Measurements from ENCODE around the gene KANK4.

The KANK4 gene

DNA sequence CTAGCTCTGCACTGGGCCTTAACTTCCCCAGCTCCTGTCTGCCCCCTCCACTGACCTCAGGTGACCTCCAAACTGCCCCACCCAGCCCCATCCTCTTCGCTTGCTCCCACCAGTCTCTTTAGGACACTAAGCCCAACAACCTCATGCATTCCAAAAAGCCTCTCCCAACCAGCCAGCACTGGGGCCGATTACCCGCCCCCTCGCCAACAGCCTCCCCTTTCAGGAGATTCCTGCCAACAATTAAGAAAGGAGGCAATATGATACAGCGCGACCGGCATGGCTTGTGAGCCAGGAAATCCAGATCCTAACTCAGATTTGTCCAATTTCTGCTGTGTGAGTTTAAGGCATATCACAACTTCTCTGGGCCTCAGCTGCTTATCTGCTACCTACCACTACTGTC lies 14.7 kb downstream of the KANK4 start:
- DNase-seq = no peak

DNA sequence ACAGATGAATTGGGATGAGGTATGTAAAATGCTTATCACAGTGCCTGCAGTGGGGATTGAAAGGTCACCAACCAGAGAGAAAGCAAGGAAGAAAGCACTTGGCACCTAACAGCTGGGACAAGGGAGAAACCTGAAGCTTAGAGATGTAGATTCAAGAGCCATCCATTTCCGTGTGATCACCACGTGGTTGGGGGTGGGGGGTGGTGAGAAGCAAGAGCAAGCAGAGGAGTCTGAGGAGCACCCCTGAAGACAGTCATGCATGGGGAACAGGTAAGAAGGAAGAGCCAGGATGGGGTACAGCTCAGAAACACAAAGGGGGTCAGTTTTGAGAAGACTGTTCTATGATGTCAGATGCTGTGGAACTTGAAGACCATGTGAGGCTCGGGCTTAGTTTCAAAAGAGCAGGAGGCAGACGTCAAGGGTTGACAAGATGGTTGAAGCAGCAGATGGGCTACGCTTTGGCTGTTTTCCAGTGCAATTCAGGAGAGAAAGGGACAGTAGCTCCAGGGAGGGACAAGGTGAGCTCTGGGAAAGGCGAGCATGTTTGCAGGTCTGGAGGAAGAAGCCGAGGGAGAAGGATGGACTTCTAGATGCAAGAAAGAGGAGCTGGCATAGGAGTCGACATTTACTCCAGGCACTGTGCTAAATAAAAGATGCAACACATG lies 17.4 kb downstream of the KANK4 start:
- DNase-seq = no peak

DNA sequence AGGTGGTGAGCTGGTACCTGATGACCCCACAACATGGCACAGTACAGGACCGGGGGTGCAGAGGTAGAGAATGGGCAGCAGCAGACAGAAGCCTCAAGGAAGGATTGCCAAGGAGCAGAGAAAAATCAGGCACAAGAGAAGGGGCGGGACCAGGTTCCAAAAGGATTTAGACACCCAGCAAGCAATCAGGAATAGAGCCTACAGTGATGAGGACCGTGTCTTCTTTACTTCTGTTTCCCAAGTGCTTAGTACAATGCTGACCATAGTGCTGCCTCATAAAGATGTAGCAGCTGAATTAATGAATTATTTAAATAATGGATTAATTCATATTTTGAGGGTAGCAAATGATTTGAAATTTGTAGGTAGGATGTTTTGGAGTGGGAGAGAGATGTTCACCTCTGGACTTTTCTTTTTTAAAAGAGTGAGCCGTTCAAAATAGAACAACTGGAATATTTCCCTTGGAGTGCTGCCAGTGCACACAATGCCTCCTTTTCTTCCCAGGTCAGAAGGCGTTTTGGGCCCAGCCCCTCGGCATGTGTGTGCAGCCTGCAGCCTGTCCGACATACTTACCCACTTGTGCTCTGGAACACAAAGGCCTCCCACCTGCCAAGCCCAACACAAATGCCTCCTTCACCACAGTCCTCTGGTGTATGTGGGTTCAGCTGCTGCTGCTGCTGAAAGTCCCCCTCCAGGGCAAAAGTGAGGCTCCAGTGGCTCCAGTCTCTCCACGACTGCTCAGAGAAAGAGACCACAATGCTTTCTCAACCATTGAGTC lies 19.6 kb downstream of the KANK4 start:
- DNase-seq = no peak

DNA sequence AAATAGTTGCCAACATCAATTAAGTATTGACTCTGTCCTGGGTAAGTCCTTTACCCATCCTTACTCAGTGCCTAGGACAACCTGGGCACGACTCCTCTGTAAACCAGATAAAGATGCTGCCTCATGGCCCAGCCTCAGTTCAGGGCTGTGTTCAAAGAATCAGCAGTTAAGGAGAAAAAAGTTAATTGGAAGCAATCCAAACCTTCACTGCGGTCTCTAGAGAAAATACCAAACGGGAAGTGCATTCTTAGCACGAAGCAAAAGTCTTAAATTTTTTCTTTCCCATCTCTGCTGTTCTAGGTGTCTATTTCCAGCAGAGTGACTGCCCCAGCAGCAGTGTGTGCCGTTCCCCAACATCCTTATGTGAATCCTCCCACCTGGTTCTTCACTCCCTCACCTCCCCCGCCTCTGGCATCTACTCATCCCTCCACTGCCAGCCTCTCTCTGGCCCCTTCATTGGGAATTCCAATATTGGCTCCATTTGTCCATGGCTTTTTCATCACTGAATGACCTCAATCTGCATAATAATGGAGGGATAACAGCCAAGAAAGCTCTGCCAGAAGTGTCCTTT lies 23.2 kb downstream of the KANK4 start:
- no peak for DNase-seq

DNA sequence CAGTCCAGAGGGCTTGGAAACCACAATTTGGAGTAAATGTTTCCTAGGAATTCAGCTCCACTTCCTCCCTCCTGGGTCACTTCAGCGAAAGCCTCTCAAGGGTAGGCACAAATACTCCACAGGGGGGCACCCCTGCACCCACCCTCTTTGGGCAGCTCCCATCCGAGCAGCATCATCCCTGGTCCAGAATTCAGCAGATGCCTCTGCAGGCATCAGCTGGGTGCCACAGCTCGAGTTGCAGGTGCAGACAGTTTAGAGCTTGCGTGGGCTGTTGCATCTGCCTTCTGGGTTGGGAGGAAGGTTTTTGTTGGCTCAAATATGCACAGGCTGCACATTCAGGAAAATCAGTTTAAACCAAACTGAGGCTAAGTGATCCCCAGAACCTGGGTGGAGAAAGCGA lies 25.0 kb downstream of the KANK4 start:
- no peak for DNase-seq

DNA sequence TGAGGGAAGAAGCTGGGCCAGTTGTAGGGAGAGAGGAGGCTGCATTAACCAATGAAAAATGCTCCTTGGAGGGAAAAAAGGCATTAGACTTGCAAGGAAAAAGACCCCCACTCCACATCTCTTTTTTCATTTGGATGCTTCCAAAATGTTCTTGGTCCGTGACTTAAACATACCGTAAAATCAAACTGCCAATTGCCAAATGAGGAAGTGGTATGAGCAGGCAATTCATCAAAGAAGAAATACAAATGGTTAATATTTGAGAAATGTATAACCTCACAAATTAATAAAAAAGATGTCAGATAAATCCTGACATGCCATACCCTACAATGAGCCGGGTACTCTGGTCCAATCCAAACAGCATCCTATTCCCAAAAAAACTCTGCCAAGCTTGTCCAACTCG lies 30.6 kb downstream of the KANK4 start:
- DNase-seq = no peak

DNA sequence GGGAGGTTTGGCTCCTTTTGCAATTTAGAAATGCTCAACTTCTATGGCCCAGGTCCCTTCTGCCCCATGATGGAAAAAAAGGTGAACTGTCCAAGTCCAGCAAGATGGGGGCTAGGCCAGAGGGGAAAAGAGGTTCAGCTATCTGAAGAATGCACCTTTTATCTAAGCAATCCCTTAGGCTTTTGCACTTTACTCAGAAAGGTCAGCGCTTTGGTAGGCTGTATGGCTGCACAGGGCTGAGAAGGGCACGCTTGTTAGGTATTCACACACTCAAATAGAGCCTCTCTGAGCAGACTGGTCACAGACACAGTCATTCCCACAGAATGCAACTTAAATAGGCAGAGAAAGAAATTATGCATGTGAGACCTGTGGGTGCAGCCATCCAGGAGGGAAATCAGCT lies 31.0 kb downstream of the KANK4 start:
- no peak for DNase-seq

DNA sequence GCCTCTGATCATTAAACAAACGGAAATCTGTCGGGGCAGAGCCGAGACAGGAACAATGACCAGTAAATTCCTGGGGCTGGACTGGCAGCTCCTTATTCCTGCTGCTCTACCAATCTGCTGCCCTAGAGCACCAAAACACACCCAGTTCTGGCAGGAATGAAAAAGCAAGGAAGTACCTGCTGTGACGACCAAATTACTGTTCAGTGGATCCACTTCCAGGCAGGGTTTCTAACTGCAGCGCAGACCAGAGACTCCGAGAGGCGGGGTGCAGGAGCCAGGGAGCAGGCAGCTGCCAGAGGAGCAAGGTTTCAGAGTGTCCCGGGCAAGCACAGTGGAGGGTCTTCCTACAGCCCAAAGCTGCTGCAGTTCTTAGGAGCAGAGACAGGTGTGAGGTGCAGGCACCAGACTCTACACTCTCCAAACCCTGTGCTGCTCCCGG lies 32.4 kb downstream of the KANK4 start:
- DNase-seq = no peak

GRCh38 chr1:62285984-62286785 lies 33.0 kb downstream of the KANK4 start:
- no peak for DNase-seq

DNA sequence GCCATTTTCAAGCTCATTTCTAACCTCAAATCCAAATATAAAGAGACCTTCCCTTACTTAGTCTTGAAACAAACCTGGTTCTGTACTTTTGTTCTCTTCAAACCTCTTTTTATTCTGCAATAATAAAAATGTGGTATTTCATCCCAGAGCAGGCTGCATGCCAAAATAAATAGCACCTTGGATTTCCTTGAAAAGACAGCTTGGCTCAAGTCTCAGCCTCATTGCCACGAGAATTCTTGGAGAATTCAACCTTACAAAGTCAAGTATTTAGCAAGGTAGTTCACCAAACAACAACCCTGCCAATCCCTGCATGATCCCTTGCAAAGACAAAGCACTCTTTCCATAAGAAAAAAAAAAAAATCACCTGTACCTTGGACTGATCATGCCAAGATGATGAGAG lies 33.8 kb downstream of the KANK4 start:
- no peak for DNase-seq

GRCh38 chr1:62283986-62284385 lies 35.2 kb downstream of the KANK4 start:
- no peak for DNase-seq

- DNase-seq = no peak
These were observed 36.1 kb downstream of the KANK4 start for GRCh38 chr1:62282909-62283755.

GRCh38 chr1:62281922-62282555 lies 37.2 kb downstream of the KANK4 start:
- DNase-seq = no peak

- no peak for DNase-seq
These were observed 38.2 kb downstream of the KANK4 start for GRCh38 chr1:62280960-62281465.

DNA sequence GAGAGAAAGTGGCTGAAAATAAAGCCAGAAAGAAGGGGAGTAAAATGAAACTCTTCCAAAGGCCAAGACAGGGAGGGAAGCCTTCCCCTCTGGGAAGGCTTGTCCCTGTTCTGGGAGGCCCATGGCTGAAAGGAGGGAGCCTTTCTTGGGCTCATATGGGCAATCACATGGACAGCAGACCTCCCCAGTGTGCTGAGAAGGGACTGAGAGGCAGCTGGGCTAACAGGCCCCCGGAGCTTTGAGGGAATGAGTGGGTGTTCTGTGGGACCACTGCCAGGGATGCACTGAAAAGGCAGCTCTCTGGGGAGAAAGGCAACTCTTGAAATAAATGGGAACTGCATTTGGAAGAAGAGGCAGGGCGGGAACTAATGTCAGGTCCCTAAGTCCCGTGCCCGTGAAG lies 39.1 kb downstream of the KANK4 start:
- DNase-seq = no peak

DNA sequence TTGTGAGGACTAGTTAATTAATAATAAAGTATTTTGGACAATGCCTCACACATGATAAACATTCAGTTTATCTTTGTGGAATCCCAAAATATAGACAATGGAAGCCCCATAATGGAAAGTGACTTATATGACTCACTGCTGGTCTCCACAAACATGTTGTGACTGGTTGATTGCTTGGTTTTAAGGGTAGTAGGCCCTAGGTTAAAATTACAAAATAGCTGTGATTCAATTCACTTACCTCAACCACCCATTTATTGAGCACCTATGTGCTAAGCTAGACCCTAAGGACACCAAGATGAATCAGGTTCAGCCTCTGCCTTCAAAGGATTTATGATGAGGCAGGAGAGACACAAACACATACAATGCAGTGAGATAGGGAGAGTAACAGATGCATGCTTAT lies 42.4 kb downstream of the KANK4 start:
- no peak for DNase-seq

- DNase-seq = no peak
These were observed 44.4 kb downstream of the KANK4 start for GRCh38 chr1:62274496-62275485.

- DNase-seq = no peak
These were observed 45.3 kb downstream of the KANK4 start for GRCh38 chr1:62273953-62274352.

DNA sequence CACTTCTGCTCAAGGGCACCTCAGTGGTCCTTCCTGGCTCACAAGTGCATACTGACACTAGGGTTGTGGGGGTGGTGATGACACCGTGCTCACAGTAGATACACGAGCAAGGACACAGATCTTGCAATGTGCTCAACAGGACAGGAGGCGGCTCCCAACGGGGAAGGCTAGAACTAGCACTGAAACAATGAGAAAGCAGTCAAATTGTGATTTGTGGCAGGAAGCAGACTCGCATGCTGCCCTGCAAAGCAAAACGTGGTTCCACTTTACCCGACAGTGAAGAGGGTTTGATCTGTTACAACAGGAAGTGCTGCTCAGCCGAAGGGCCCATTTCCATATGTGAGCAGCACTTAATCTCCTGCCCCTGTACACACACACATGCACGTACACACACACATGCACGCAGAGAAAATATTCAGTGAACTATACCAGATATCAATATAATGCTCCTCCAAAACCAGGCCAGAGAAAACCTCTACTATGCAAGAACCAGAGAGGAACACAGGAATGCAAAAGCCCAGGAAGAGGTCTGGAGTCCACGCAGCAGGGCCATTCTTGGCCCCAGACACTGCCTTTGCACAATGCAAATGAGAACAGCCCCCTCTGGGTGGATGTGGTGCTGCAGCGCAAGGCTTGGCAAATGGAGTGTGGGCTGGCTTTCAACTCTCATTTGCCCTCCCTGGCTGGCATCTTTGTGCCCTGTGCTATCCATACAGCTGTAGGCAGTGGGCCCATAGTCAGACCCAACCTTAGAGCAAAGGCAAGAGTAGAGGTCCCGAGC lies 47.1 kb downstream of the KANK4 start:
- DNase-seq = peak; percentile 72

DNA sequence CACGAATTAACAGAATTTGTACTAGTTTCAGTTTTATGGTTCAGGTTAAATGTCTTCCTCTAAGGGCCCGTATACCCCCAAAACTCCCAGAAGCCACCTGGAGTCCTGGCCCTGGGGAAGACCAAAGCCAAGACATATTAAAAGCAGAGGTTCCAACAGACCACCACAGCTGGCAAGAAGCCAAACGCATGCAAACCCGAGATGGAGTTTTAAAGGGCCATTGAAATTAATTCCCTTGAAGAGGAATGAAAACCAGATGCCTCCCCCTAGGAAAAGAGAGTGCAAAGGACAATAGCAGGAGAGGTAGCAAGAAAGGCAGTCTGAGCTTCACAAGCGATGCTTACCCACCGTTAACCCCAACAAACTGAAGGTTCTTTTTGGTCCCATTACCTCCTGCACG lies 48.1 kb downstream of the KANK4 start:
- no peak for DNase-seq
